Cardiac fibroblast (primary cell): ENCODE results near the gene CSF1.

Experiments
- DNase-seq, 2 donors: peaks; one replicate each; pipeline versions ENCODE4 v3.0.0 to v3.0.0-alpha.2; 2010; ENCODE audit warnings: low read depth in 2 of 2
- H3K4me3 ChIP-seq, 2 donors: replicated peaks in 1 of 2; 1 replicate in 1 of 2; 2 replicates in 1 of 2; pipeline ENCODE4 v1.5.1; 2011; ENCODE audit warnings: low read depth in 2 of 2, low read length in 2 of 2, mild to moderate bottlenecking in 2 of 2, moderate library complexity in 1 of 2
- CTCF ChIP-seq: IDR thresholded peaks from one replicate; pipeline ENCODE4 v1.5.1; 2011; ENCODE audit warnings: low read depth, mild to moderate bottlenecking, low read length, inconsistent platforms

CSF1 gene

GRCh38 chr1:109927356-109927755, 16.7 kb downstream of the CSF1 start:
- no peak overlapping the region for H3K4me3 ChIP-seq
- TF ChIP-seq CTCF: no peak
- no peak for DNase-seq

- no peak overlapping the region for H3K4me3 ChIP-seq
- DNase-seq: peak; percentile 96 to 97
- no peak for TF ChIP-seq CTCF
Observed at GRCh38 chr1:109927911-109928321, 17.3 kb downstream of the CSF1 start.

GRCh38 chr1:109928591-109929111, 18.0 kb downstream of the CSF1 start:
- no peak overlapping the region for H3K4me3 ChIP-seq
- TF ChIP-seq CTCF: no peak
- DNase-seq: peak; percentile 79 to 94

- no peak overlapping the region for H3K4me3 ChIP-seq
- DNase-seq: no peak
- no peak for TF ChIP-seq CTCF
Observed at GRCh38 chr1:109929170-109929569, 18.5 kb downstream of the CSF1 start.

- DNase-seq: no peak
- no peak overlapping the region for H3K4me3 ChIP-seq
- TF ChIP-seq CTCF: no peak
Observed at GRCh38 chr1:109929588-109930251, 19.1 kb downstream of the CSF1 start.

- no peak for DNase-seq
- peak; percentile 5 for TF ChIP-seq CTCF
- H3K4me3 ChIP-seq: no peak overlapping the region
Observed at GRCh38 chr1:109930252-109930993, 19.8 kb downstream of the CSF1 start.
